Prostate gland (tissue), 2 donors: ENCODE measurements around the gene OLFM2.

Experiments
- CTCF ChIP-seq, 4 experiments: fragments of 200-600 bp in 2 of 4; fragments of 450-650 bp in 2 of 4; sonication (generic) in 2 of 4; IDR thresholded peaks; 1 replicate in 3 of 4; 2 replicates in 1 of 4; pipeline ENCODE4 v1.5.1; 2016 to 2019; ENCODE audit warnings: antibody characterized with exemption in 4 of 4, mild to moderate bottlenecking in 2 of 4, moderate library complexity in 2 of 4
- POLR2A ChIP-seq: fragments of 450-650 bp; IDR thresholded peaks from one replicate; pipeline ENCODE4 v1.6.1; 2016; ENCODE audit warnings: antibody characterized with exemption, mild to moderate bottlenecking
- POLR2AphosphoS5 ChIP-seq: sonication (generic); formaldehyde crosslinking; IDR thresholded peaks from one replicate; pipeline ENCODE4 v1.6.1; 2017; ENCODE audit warnings: antibody characterized with exemption

DNA sequence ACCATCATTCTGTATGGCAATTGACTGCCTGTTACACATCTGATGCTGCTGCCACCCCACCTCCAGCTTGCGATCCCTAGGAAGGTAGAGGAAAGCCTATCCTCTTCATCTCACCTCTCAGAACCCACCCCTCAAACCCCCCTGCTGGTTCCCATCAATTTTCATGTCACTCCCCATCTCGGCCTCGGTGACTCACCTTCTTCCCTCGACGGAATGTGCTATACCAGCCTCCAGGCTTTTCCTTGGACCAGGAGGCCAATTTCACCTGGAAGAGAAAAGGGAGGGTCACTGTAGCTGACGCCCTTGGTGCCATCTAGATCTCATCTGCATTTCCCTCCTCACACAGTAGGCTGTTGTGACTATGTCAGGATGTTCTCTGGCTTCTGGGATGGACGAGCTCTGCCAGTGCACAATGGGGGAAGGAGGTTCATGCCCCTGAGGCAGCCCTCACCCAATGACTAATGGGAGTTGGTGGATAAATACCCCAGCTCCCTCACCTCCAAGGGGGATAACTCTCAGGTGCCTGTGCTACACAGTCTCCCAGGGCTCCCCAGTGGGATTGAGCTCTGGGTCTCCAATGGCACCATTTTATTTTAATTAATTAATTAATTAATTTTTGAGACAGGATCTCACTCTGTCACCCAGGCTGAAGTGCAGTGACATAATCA, 26.4 kb upstream of the OLFM2 start:
- TF ChIP-seq CTCF (IDR thresholded peaks at IDR 0.05) (no peak), POLR2A (no peak), POLR2AphosphoS5 (no peak)
